Left ventricle myocardium inferior (tissue), 1 donor: ENCODE data around the gene RASGRP4. TPM values are rescaled to one million over a fixed set of nuclear protein-coding genes. Genes with fewer than 3 reads are reported as not detected.

ENCODE experiments used
- DNase-seq: peaks from one replicate; pipeline ENCODE4 v3.0.0-alpha.2; 2020
- H3K27ac ChIP-seq: fragments of 200-600 bp; replicated peaks from 2 replicates; pipeline ENCODE4 v1.8.0; 2021
- H3K27me3 ChIP-seq: fragments of 200-600 bp; 2 replicates; pipeline ENCODE4 v1.8.0; 2021; ENCODE audit warnings: low read depth
- H3K36me3 ChIP-seq: fragments of 200-600 bp; 2 replicates; pipeline ENCODE4 v1.8.0; 2021
- H3K4me1 ChIP-seq: fragments of 200-600 bp; 2 replicates; pipeline ENCODE4 v1.8.0; 2021
- H3K4me3 ChIP-seq: fragments of 200-600 bp; 2 replicates; pipeline ENCODE4 v1.8.0; 2021; ENCODE audit warnings: mild to moderate bottlenecking, moderate library complexity
- H3K9me3 ChIP-seq: fragments of 200-600 bp; replicated peaks from 2 replicates; pipeline ENCODE4 v1.8.0; 2021
- intact Hi-C: fragments of 100-400 bp; cut with micrococcal nuclease; formaldehyde crosslinking; loops from one replicate; pipeline ENCODE4 v1.11.0; 2022
- total RNA-seq: library from RNA; stranded (reverse); fragmentation: NEBNext Ultra II Directional; extraction: Animal tissue kit (Norgen Biotek cat#: 25700); gene quantifications from one replicate; pipeline ENCODE4 v1.2.1, GENCODE V29; 2021
- TF ChIP-seq, protein P1 (sequence below): fragments of 200-600 bp; IDR thresholded peaks from 2 replicates; pipeline ENCODE4 v1.8.0; 2021; ENCODE audit warnings: antibody characterized with exemption, mild to moderate bottlenecking, borderline replicate concordance
- donor health status: DM: no; HTN: yes; CAD: no; lungs with severe emphysema.

Gene RASGRP4
- total RNA-seq, 1 donor from 2014 or later = 1.5 TPM

DNA sequence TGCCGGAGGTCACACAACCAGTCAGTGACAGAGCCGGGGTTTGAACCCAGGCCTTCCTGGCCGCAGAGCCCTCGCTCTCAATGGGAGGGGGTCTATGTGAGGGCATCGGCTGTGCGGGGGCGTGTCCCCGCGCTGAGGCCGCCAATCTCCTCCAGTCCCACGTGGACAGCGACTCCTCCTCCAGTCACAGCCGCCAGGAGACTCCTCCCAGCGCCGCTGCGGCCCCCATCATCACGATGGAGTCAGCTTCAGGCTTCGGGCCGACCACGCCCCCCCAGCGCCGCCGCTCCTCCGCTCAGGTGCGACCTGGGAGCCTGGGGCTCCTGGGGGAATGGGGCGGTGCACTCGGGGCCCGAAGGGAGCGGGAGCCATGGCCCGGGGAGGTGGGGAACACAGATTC, 31.5 kb downstream of the RASGRP4 start:
- H3K27ac ChIP-seq = no peak overlapping the region
- intact Hi-C loops = no loop called here
- no peaks in the 10 kb centered on the region for H3K36me3 ChIP-seq
- TF ChIP-seq, protein P1, sequence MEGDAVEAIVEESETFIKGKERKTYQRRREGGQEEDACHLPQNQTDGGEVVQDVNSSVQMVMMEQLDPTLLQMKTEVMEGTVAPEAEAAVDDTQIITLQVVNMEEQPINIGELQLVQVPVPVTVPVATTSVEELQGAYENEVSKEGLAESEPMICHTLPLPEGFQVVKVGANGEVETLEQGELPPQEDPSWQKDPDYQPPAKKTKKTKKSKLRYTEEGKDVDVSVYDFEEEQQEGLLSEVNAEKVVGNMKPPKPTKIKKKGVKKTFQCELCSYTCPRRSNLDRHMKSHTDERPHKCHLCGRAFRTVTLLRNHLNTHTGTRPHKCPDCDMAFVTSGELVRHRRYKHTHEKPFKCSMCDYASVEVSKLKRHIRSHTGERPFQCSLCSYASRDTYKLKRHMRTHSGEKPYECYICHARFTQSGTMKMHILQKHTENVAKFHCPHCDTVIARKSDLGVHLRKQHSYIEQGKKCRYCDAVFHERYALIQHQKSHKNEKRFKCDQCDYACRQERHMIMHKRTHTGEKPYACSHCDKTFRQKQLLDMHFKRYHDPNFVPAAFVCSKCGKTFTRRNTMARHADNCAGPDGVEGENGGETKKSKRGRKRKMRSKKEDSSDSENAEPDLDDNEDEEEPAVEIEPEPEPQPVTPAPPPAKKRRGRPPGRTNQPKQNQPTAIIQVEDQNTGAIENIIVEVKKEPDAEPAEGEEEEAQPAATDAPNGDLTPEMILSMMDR = no peak
- H3K4me1 ChIP-seq = peaks cover 6% of the 10 kb centered on the region
- no peak for DNase-seq
- peaks cover 61% of the 10 kb centered on the region for H3K27me3 ChIP-seq
- H3K9me3 ChIP-seq = no peaks in the 10 kb centered on the region
- H3K4me3 ChIP-seq = no peak overlapping the region

DNA sequence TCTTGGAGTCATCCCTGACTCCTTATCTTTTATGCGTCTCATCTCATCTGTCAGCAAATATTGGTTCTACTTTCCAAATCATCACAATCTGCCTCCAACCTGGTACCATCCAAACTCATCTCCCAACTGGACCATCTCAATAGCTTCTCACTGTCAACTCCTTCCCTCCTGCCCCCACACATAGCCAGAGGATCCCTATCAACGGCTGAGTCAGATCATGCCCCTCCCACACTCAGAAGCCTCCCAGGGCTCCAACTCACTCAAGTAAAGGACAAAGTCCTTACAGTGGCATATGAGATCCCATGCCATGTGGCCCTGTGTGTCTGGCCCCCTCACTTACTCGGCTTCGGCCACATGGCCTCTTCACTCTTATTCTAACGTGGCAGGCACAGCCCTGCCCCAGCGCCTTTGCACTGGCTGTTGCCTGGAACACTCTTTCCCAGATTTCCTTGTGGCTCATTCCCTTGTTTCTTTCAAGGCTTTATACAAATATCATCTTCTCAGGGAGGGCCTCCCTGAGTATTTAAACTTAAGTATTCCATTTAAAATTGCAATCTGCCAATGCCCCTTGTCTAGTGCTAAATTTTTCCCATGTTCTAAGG, 33.2 kb downstream of the RASGRP4 start:
- H3K4me3 ChIP-seq = no peak overlapping the region
- H3K36me3 ChIP-seq = no peaks in the 10 kb centered on the region
- H3K4me1 ChIP-seq = peaks cover 23% of the 10 kb centered on the region
- intact Hi-C loops = no loop called here
- TF ChIP-seq, protein P1 = no peak
- peaks cover 50% of the 10 kb centered on the region for H3K27me3 ChIP-seq
- no peak overlapping the region for H3K27ac ChIP-seq
- H3K9me3 ChIP-seq = no peaks in the 10 kb centered on the region
- DNase-seq = no peak

DNA sequence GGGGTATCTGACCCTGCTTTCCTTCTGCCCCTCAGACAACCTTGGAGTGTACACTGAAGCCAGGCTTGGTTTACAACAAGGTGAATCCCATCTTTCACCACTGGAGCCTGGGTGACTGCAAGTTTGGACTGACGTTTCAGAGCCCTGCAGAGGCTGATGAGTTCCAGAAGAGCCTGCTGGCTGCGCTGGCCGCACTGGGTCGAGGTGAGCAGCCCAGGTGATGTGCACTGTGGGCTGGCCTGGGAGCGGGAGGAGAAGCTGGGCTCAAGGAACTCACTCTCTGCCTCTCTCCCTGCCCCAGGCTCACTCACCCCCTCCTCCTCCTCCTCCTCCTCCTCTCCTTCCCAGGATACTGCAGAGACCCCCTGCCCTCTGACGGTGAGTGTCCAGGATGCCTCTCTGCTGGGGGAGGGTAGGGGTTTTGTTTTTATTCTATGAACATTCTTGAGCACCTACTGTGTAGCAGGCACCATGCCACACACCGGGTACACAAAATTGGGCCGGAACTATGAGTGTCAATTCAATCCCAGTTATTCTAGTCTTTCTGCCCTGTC, 34.0 kb downstream of the RASGRP4 start:
- Histone ChIP-seq H3K9me3 (no peaks in the 10 kb centered on the region), H3K27me3 (peaks cover 50% of the 10 kb centered on the region), H3K4me3 (no peak overlapping the region), H3K36me3 (no peaks in the 10 kb centered on the region), H3K27ac (no peak overlapping the region), H3K4me1 (peaks cover 31% of the 10 kb centered on the region)
- TF ChIP-seq, protein P1 = no peak
- intact Hi-C loops = no loop called here
- no peak for DNase-seq

DNA sequence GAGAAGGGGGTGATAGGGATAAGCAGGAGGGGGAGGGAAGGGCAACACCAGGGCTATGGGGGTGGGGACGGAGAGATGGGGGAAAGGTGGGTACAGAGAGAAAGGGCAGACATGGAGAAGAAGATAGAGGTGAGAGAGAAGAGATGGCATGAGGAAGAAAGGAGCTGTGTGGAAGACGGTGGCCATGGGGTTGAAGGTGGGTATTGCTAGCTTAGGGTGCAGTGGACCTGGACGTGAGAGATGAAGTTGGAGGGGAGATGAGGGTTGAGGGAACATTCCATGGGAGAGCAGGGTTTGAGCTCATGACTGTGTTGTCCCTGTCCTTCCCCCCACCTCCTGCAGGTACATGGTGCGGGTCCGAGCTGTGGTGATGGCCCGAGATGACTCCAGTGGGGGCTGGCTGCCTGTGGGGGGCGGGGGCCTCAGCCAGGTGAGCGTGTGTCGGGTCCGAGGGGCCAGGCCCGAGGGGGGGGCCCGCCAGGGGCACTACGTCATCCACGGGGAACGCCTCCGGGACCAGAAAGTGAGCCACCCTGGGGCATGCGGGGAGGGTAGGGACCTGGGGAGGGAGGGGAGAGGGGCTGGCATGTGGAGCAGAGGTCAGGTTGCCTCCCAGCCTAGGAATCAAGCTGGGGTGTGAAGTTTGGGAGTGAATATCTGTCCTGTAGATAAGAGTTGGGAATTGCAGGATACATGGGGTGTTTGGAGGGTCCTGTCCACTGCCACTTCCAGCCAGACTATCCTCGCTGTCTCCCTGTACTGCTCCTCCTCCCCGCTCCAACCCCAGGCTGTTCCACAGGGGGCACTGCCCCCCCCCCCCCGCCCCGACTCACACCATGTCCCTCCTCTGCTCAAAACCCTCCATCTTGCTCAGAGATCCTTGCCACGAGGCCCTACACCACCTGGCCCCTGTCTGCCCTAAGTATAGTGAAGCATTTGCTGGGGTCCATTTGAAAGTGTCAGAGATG, 35.8 kb downstream of the RASGRP4 start:
- Histone ChIP-seq H3K4me1 (peaks cover 48% of the 10 kb centered on the region), H3K27me3 (peaks cover 50% of the 10 kb centered on the region)
- intact Hi-C loops = no loop called here

More for the DNA sequence above, 35.8 kb downstream of the RASGRP4 start:
- Histone ChIP-seq H3K4me3 (no peak overlapping the region), H3K36me3 (peaks cover 12% of the 10 kb centered on the region), H3K27ac (no peak overlapping the region), H3K9me3 (no peaks in the 10 kb centered on the region)
- TF ChIP-seq, protein P1 = no peak
- no peak for DNase-seq
